Liver (tissue), 9 donors: Measurements from ENCODE around the gene DIP2C. TPM values are rescaled to one million over a fixed set of nuclear protein-coding genes. Genes with fewer than 3 reads are reported as not detected.

Experiments
- DNase-seq: peaks from one replicate; pipeline ENCODE4 v3.0.0-alpha.2; 2017; ENCODE audit warnings: low spot score
- H3K27ac ChIP-seq, 2 donors: one replicate each; pipeline ENCODE4 v1.7.0; 2013; ENCODE audit warnings: inconsistent platforms in 2 of 2, low read length in 2 of 2, control low read depth in 1 of 2, low read depth in 1 of 2, mild to moderate bottlenecking in 1 of 2
- H3K27me3 ChIP-seq, 4 donors: one replicate each; pipeline versions ENCODE4 v1.6.1 to v1.7.0; 2013; ENCODE audit warnings: low read length in 3 of 4, inconsistent platforms in 1 of 4, mild to moderate bottlenecking in 1 of 4, moderate library complexity in 1 of 4; ENCODE audit not compliant: control insufficient read depth in 4 of 4, insufficient read depth in 4 of 4
- H3K36me3 ChIP-seq, 4 donors: one replicate each; pipeline versions ENCODE4 v1.6.1 to v1.7.0; 2013; ENCODE audit warnings: low read length in 3 of 4, mild to moderate bottlenecking in 3 of 4, low read depth in 1 of 4, moderate library complexity in 1 of 4; ENCODE audit not compliant: control insufficient read depth in 4 of 4, insufficient read depth in 3 of 4
- H3K4me1 ChIP-seq, 4 donors: one replicate each; pipeline versions ENCODE4 v1.6.1 to v1.7.0; 2013; ENCODE audit warnings: low read length in 3 of 4, mild to moderate bottlenecking in 3 of 4, moderate library complexity in 1 of 4; ENCODE audit not compliant: control insufficient read depth in 4 of 4, insufficient read depth in 4 of 4
- H3K4me3 ChIP-seq, 3 donors: one replicate each; pipeline versions ENCODE4 v1.6.1 to v1.7.0; 2013; ENCODE audit warnings: low read length in 3 of 3, control low read depth in 1 of 3, low read depth in 1 of 3, mild to moderate bottlenecking in 1 of 3
- H3K9ac ChIP-seq, 2 donors: one replicate each; pipeline ENCODE4 v1.7.0; 2013; ENCODE audit warnings: low read length in 2 of 2, mild to moderate bottlenecking in 2 of 2, moderate library complexity in 2 of 2, control low read depth in 1 of 2, low read depth in 1 of 2
- H3K9me3 ChIP-seq, 4 donors: one replicate each; pipeline versions ENCODE4 v1.6.1 to v1.7.0; 2013; ENCODE audit warnings: low read length in 3 of 4; ENCODE audit not compliant: control insufficient read depth in 4 of 4
- FOXA1 ChIP-seq: IDR thresholded peaks from 2 replicates; pipeline ENCODE4 v1.6.1; 2016; ENCODE audit warnings: antibody characterized with exemption
- FOXA2 ChIP-seq: IDR thresholded peaks from 2 replicates; pipeline ENCODE4 v1.6.1; 2016; ENCODE audit warnings: antibody characterized with exemption
- GABPA ChIP-seq, 2 donors: IDR thresholded peaks in 1 of 2; conservative IDR thresholded peaks in 1 of 2; 2 replicates each; pipeline ENCODE4 v1.6.1; 2016; ENCODE audit warnings: antibody characterized with exemption in 2 of 2, mild to moderate bottlenecking in 1 of 2, moderate library complexity in 1 of 2
- HNF4A ChIP-seq, 2 donors: conservative IDR thresholded peaks; 2 replicates each; pipeline ENCODE4 v1.6.1; 2016; ENCODE audit warnings: antibody characterized with exemption in 2 of 2, mild to moderate bottlenecking in 2 of 2
- HNF4G ChIP-seq: IDR thresholded peaks from 2 replicates; pipeline ENCODE4 v1.6.1; 2016; ENCODE audit warnings: antibody characterized with exemption
- JUND ChIP-seq, 2 donors: IDR thresholded peaks; 2 replicates each; pipeline ENCODE4 v1.6.1; 2016; ENCODE audit warnings: antibody characterized with exemption in 2 of 2
- MAX ChIP-seq: IDR thresholded peaks from 2 replicates; pipeline ENCODE4 v1.6.1; 2016; ENCODE audit warnings: antibody characterized with exemption
- NR2F2 ChIP-seq: IDR thresholded peaks from 2 replicates; pipeline ENCODE4 v1.6.1; 2016; ENCODE audit warnings: antibody characterized with exemption
- RAD21 ChIP-seq, 2 donors: IDR thresholded peaks; 2 replicates each; pipeline ENCODE4 v1.6.1; 2016; ENCODE audit warnings: antibody characterized with exemption in 2 of 2, mild to moderate bottlenecking in 2 of 2
- REST ChIP-seq: IDR thresholded peaks from 2 replicates; pipeline ENCODE4 v1.6.1; 2016; ENCODE audit warnings: antibody characterized with exemption, mild to moderate bottlenecking
- TAF1 ChIP-seq: conservative IDR thresholded peaks from 2 replicates; pipeline ENCODE4 v1.6.1; 2016; ENCODE audit warnings: antibody characterized with exemption, mild to moderate bottlenecking
- YY1 ChIP-seq: IDR thresholded peaks from 2 replicates; pipeline ENCODE4 v1.6.1; 2016; ENCODE audit warnings: antibody characterized with exemption, mild to moderate bottlenecking
- WGBS: extraction: QIAGEN DNeasy Blood & Tissue Kit; methylation state at CpG from one replicate; pipeline ENCODE4 v1.1.7; 2013; 5-methylcytosine and 5-hydroxymethylcytosine counted together
- polyA plus RNA-seq, 2 donors: library from polyadenylated mRNA; stranded (reverse) in 1 of 2; unstranded in 1 of 2; fragments of 200-250 nt in 1 of 2; fragments of >200 nt in 1 of 2; fragmentation: Nextera tagmentation in 1 of 2; extraction: Ambion mirVana in 1 of 2; gene quantifications; one replicate each; pipeline versions ENCODE4 v1.2.1 to v1.2.3, GENCODE V29; 2013 to 2015
- total RNA-seq, 2 donors: library from RNA; depleted of rRNA; stranded (reverse); fragments of >200 nt; gene quantifications; one replicate each; pipeline ENCODE4 v1.2.3, GENCODE V29; 2014
- TF ChIP-seq, protein P1 (sequence below): fragments of 150-350 bp; IDR thresholded peaks from 2 replicates; pipeline ENCODE4 v1.5.1; 2017; ENCODE audit warnings: improper control_type of control experiment, low read depth, low read length; ENCODE audit not compliant: missing input control
- TF ChIP-seq, protein P2 (sequence below): IDR thresholded peaks from 2 replicates; pipeline ENCODE4 v1.6.1; 2016; ENCODE audit warnings: antibody characterized with exemption
- donor health status: healthy.
- donor health status: healthy.
- donor health status: healthy.
- donor health status: healthy.
- donor health status: healthy.

Gene DIP2C
- total and polyA plus RNA-seq, 4 donors, result 4.2 to 12.2 (median 5.7) TPM

- H3K9me3 ChIP-seq, result no peaks in the 10 kb centered on the region
- H3K36me3 ChIP-seq, result no peaks in the 10 kb centered on the region
- WGBS, result 91% methylated on average over 8 of the region's 8 CpGs
- no peak overlapping the region for H3K27ac ChIP-seq
- H3K4me3 ChIP-seq, result no peak overlapping the region
- H3K27me3 ChIP-seq, result no peaks in the 10 kb centered on the region
- TF ChIP-seq TAF1 (no peak), REST (no peak), RAD21 (IDR thresholded peaks at IDR 0.05) (no peak), HNF4G (no peak)
- DNase-seq, result no peak
- peaks cover 0 to 3% (median 0%) of the 10 kb centered on the region in 4 donors for H3K4me1 ChIP-seq
- no peak overlapping the region for H3K9ac ChIP-seq
Observed at GRCh38 chr10:554182-554848, 135.2 kb downstream of the DIP2C start.

DNA sequence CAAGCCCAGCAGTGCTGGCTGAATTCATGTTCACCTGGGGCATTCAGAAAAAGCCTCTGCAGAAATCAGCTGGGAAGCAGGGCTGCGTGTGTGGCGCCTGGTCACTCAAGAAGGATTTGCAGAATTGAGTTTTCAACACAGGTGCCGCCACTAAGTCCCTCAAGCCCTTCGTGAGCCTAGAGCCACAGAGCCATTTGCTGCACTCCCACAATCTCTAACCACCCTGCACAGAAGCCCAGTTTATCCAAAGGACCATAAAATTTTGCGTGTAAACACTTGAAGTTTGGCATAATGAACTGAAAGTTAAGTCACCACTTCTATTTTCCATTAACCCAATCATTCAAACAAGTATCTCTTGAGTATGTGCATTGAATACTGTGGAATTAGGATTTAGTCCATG lies 136.2 kb downstream of the DIP2C start:
- Histone ChIP-seq H3K9ac (no peak overlapping the region), H3K27ac (no peak overlapping the region), H3K4me1 (peaks cover 0 to 3% (median 0%) of the 10 kb centered on the region in 4 donors), H3K36me3 (no peaks in the 10 kb centered on the region), H3K4me3 (no peak overlapping the region), H3K27me3 (no peaks in the 10 kb centered on the region), H3K9me3 (no peaks in the 10 kb centered on the region)
- TF ChIP-seq TAF1 (no peak), RAD21 (IDR thresholded peaks at IDR 0.05) (no peak), REST (no peak), FOXA2 (no peak)
- DNase-seq, result no peak
- WGBS, result 92% methylated on average over 5 of the region's 5 CpGs

- TF ChIP-seq HNF4A (conservative IDR thresholded peaks at IDR 0.05) (no peak), FOXA2 (no peak), RAD21 (IDR thresholded peaks at IDR 0.05) (no peak), MAX (no peak), YY1 (no peak), JUND (IDR thresholded peaks at IDR 0.05) (no peak), GABPA (IDR thresholded peaks at IDR 0.05 in 1 of 2, conservative IDR thresholded peaks at IDR 0.05 in 1 of 2) (no peak), TAF1 (no peak), HNF4G (no peak), FOXA1 (no peak), NR2F2 (no peak)
- TF ChIP-seq, protein P1, sequence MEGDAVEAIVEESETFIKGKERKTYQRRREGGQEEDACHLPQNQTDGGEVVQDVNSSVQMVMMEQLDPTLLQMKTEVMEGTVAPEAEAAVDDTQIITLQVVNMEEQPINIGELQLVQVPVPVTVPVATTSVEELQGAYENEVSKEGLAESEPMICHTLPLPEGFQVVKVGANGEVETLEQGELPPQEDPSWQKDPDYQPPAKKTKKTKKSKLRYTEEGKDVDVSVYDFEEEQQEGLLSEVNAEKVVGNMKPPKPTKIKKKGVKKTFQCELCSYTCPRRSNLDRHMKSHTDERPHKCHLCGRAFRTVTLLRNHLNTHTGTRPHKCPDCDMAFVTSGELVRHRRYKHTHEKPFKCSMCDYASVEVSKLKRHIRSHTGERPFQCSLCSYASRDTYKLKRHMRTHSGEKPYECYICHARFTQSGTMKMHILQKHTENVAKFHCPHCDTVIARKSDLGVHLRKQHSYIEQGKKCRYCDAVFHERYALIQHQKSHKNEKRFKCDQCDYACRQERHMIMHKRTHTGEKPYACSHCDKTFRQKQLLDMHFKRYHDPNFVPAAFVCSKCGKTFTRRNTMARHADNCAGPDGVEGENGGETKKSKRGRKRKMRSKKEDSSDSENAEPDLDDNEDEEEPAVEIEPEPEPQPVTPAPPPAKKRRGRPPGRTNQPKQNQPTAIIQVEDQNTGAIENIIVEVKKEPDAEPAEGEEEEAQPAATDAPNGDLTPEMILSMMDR, result no peak
- TF ChIP-seq, protein P2, sequence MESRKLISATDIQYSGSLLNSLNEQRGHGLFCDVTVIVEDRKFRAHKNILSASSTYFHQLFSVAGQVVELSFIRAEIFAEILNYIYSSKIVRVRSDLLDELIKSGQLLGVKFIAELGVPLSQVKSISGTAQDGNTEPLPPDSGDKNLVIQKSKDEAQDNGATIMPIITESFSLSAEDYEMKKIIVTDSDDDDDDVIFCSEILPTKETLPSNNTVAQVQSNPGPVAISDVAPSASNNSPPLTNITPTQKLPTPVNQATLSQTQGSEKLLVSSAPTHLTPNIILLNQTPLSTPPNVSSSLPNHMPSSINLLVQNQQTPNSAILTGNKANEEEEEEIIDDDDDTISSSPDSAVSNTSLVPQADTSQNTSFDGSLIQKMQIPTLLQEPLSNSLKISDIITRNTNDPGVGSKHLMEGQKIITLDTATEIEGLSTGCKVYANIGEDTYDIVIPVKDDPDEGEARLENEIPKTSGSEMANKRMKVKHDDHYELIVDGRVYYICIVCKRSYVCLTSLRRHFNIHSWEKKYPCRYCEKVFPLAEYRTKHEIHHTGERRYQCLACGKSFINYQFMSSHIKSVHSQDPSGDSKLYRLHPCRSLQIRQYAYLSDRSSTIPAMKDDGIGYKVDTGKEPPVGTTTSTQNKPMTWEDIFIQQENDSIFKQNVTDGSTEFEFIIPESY, result no peak
- DNase-seq, result no peak
- Histone ChIP-seq H3K4me3 (no peak overlapping the region), H3K4me1 (peaks cover 0 to 3% (median 1%) of the 10 kb centered on the region in 4 donors), H3K27ac (no peak overlapping the region), H3K27me3 (no peaks in the 10 kb centered on the region), H3K9me3 (no peaks in the 10 kb centered on the region), H3K36me3 (no peaks in the 10 kb centered on the region), H3K9ac (no peak overlapping the region)
- WGBS, result 96% methylated on average over 8 of the region's 8 CpGs
Observed at GRCh38 chr10:552679-553078, 136.8 kb downstream of the DIP2C start.
